ENCODE measurements around the gene BEGAIN.

- TF ChIP-seq, protein P1, sequence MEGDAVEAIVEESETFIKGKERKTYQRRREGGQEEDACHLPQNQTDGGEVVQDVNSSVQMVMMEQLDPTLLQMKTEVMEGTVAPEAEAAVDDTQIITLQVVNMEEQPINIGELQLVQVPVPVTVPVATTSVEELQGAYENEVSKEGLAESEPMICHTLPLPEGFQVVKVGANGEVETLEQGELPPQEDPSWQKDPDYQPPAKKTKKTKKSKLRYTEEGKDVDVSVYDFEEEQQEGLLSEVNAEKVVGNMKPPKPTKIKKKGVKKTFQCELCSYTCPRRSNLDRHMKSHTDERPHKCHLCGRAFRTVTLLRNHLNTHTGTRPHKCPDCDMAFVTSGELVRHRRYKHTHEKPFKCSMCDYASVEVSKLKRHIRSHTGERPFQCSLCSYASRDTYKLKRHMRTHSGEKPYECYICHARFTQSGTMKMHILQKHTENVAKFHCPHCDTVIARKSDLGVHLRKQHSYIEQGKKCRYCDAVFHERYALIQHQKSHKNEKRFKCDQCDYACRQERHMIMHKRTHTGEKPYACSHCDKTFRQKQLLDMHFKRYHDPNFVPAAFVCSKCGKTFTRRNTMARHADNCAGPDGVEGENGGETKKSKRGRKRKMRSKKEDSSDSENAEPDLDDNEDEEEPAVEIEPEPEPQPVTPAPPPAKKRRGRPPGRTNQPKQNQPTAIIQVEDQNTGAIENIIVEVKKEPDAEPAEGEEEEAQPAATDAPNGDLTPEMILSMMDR (IDR thresholded peaks at IDR 0.05; ENCODE audit: insufficient read depth, low read depth, low read length): no peak
- no peak for TF ChIP-seq EZH2 (IDR thresholded peaks at IDR 0.05; ENCODE audit: insufficient read depth, low read length)
Measured at GRCh38 chr14:100558966-100559365, 28.3 kb downstream of the BEGAIN start.

Data from astrocyte (in vitro differentiated cells and primary cell).